AG09309 (cell line): Measurements from ENCODE around the gene NLRC3.

Source experiments
- DNase-seq: peaks from one replicate; pipeline ENCODE4 v3.0.0-alpha.2; 2010; ENCODE audit warnings: low read depth
- H3K4me3 ChIP-seq: 2 replicates; pipeline ENCODE4 v1.5.1; 2011; ENCODE audit warnings: mild to moderate bottlenecking, low read depth, low read length, moderate library complexity; ENCODE audit not compliant: control insufficient read depth
- TF ChIP-seq, protein P1 (sequence below): IDR thresholded peaks from 2 replicates; pipeline ENCODE4 v1.5.1; 2011; ENCODE audit warnings: mild to moderate bottlenecking, low read depth, low read length, inconsistent platforms; ENCODE audit not compliant: insufficient read depth, control insufficient read depth; ENCODE audit errors: missing control alignments

The NLRC3 gene

DNA sequence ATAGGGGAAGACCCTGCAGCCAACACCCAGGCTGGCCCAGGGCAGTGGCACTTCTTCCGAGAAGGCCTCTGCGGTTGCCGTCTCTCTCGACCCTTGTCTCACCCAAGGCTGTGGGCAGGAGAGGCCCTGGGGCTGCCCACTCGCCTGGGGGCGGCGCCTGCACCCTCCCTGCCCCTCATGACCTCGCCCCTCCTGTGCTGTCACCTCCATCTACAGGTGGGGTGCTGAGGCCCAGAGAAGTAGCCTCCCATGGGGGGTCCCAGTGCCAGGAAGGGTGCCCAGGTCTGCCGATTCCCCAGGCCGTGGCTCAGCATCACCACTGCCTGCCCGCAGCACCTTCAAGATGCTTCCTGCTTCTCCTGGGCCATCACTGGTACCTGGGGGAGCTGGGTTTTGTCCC is 992 bp downstream of the NLRC3 start:
- TF ChIP-seq, protein P1, sequence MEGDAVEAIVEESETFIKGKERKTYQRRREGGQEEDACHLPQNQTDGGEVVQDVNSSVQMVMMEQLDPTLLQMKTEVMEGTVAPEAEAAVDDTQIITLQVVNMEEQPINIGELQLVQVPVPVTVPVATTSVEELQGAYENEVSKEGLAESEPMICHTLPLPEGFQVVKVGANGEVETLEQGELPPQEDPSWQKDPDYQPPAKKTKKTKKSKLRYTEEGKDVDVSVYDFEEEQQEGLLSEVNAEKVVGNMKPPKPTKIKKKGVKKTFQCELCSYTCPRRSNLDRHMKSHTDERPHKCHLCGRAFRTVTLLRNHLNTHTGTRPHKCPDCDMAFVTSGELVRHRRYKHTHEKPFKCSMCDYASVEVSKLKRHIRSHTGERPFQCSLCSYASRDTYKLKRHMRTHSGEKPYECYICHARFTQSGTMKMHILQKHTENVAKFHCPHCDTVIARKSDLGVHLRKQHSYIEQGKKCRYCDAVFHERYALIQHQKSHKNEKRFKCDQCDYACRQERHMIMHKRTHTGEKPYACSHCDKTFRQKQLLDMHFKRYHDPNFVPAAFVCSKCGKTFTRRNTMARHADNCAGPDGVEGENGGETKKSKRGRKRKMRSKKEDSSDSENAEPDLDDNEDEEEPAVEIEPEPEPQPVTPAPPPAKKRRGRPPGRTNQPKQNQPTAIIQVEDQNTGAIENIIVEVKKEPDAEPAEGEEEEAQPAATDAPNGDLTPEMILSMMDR = no peak
- H3K4me3 ChIP-seq = no peak overlapping the region
- DNase-seq = no peak

GRCh38 chr16:3575491-3575890 is 1.7 kb downstream of the NLRC3 start:
- no peak for DNase-seq
- H3K4me3 ChIP-seq = no peak overlapping the region
- TF ChIP-seq, protein P1 = no peak

GRCh38 chr16:3574195-3574594 is 3.0 kb downstream of the NLRC3 start:
- no peak overlapping the region for H3K4me3 ChIP-seq
- no peak for DNase-seq
- TF ChIP-seq, protein P1 = no peak

DNA sequence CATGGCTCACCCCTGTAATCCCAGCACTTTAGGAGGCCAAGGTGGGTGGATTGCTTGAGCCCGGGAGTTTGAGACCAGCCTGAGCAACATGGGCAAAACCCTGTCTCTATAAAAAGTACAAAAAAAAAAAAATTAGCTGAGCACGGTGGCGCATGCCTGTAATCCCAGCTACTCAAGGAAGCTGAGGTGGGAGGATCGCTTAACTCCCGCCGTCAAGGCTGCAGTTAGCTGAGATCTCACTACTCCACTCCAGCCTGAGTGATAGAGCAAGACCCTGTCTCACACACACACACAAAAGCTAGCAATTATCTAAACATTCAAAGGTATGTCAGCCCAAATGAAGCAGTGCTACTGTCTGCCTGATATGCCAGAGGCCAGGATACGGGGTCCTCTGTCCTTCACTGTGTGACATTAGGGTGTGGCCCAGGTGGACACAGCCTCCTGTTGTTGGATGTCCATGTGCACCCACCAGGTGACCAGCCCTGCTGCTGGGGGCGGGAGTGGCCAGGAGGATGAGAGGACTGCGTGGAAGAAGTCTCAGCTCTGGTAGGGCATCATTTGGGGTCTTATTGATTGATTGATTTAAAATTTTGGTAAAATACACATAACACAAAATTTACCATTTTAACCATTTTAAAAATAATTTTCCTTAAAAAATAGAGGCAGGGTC is 3.9 kb downstream of the NLRC3 start:
- DNase-seq = no peak
- no peak overlapping the region for H3K4me3 ChIP-seq
- TF ChIP-seq, protein P1 = no peak

- TF ChIP-seq, protein P1 = no peak
- no peak overlapping the region for H3K4me3 ChIP-seq
- DNase-seq = no peak
Measured at GRCh38 chr16:3570420-3571062, 6.7 kb downstream of the NLRC3 start.

DNA sequence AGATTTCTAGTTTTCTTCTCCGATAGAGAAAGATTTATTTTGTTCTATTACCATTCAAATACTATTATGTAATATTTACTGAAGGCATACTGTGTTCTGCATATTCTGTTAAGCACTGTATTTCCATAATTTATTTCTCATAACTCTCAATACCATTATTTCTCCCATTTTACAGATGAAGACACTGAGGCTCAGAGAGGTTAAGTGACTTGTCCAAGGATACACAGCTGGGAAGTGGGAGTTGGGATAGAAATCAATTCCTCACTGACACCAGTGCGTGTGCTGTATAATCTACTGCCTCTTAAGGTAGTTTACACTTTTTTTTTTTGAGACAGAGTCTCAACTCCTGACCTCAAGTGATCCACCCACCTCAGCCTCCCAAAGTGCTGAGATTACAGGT is 7.4 kb downstream of the NLRC3 start:
- TF ChIP-seq, protein P1 = no peak
- no peak overlapping the region for H3K4me3 ChIP-seq
- no peak for DNase-seq

- TF ChIP-seq, protein P1 = no peak
- no peak for DNase-seq
- H3K4me3 ChIP-seq = no peak overlapping the region
Measured at GRCh38 chr16:3566990-3567389, 10.2 kb downstream of the NLRC3 start.
